DMS79 treated with DMSO at 0.1 percent for 48 hours (cell line): ENCODE data around the gene CLCN7.

Experiments
- DNase-seq: peaks from one replicate; lab custom pipeline; 2025; lab: John Stamatoyannopoulos, UW

CLCN7 gene

DNA sequence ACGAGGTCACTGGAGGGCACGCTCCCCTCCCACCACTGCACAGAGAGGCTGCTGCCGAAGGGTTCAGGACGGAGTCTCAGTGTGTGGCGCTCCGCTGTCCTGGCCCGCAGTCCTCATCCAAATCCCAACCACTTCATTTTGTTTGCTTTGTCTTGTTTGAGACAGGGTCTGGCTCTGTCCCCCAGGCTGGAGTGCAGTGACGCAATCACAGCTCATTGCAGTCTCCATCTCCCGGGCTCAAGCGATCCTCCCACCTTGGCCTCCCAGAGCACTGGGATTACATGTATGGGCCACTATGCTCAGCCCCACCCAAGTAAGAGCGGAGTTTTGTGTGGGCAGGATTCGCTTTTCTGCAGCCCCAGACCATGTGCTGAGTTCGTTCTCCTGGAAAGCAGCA is 73.1 kb downstream of the CLCN7 start:
- DNase-seq, result no peak

DNA sequence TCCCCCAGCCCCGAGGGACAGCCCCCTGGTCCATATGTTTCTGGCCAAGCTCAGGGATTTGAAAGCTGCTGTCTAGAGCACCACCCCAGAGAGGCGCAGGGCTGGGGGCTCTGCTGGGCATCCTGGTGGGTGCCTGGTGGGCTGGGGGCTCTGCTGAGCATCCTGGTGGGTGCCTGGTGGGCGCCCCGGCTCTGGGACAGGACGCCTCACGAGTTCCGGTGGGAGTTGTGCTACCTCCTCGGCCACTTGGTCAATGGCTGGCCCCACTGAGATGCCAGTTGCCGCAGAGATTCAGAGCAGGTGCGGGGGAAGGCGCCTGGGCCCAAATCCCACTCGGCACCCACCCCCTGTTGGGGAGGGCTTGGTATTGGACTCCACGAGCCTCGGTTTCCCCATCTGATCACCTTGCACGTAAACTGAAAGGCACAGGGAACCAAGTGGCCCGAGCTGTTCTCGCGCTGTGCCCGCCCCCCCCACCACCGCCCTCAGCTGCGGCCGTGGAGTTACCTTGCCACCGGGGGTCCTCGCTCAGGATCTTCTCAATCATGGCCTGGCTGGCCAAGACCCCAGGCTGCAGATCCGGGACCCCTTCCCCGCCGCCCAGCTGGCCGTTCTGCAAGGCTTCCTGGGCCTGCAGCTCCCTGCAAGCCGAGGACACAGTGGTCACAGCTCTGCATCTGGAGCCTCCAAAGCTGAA is 73.6 kb downstream of the CLCN7 start:
- DNase-seq, result no peak

DNA sequence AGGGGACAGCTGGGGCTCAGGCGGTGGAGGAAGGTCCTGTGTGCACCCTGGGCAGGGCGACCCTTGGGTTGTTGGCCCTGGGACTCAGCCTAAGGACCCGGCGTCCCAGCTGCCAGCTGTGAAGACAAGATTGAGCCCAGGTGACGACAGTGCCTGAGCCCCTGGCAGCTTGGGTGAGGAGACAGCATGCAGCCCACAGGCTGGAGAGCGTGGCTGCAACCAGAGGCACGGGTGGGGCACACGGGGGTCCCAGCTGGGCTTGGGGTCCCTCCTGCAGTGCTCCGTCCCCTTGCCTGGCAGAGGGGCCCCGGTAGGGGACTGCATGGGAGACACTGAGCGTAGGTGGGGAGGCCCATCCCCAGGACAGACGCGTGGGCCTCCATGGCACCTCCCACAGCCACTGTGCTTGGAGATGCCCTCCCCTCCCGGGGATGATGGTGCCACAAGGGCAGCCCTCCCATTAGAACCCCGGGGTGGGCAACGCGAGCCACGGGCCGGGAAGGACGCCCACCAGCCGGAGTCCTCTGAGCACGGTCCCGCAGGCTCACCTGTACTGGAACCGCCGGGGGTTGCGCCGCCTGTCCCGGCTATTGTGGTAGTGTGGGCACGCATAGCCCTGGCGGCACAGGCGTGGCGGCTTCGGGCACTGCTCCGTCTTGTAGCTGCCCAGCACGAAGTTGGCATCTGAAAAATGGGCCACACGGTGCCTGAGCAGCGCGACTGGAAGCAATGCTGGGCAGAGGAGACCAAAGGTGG is 75.8 kb downstream of the CLCN7 start:
- no peak for DNase-seq

DNA sequence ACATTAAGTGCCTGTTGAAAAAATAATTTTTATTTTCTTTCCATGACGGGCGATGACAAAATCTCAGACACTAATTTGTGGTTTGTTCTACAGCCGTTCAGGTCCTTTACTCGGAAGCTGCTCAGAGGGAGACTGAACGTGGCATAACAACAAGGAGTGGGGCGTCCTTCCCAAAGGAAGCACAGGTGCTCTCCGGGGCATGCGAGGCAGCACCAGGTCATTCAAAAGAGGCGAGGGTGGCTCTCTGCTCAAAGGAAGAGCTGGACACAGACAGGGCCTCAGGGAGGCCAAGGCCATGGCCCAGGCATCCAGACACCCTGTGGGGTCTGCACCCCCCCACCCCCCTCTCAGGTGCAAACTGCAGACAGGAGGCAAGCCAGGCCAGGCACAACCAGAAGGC is 76.5 kb downstream of the CLCN7 start:
- DNase-seq, result no peak

DNA sequence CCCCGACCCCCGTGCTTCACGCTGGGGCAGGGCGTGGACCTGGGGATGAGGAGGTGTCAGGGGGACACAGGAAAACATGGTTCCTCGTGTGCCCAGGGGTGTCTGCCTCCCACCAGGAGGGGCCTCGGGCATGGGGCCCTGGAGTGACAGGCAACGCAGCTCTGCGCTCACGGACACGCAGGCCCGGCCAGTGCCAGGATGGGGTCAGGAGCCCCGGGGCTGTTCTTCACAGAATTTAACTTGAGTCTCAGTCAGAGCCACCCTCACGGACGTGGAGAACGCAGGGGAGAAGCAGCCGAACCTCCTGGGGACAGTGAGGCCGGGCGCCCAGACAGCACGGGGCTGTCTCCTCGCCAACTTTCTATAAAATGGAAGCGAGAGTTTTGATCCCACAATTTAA is 77.0 kb downstream of the CLCN7 start:
- DNase-seq, result no peak

DNA sequence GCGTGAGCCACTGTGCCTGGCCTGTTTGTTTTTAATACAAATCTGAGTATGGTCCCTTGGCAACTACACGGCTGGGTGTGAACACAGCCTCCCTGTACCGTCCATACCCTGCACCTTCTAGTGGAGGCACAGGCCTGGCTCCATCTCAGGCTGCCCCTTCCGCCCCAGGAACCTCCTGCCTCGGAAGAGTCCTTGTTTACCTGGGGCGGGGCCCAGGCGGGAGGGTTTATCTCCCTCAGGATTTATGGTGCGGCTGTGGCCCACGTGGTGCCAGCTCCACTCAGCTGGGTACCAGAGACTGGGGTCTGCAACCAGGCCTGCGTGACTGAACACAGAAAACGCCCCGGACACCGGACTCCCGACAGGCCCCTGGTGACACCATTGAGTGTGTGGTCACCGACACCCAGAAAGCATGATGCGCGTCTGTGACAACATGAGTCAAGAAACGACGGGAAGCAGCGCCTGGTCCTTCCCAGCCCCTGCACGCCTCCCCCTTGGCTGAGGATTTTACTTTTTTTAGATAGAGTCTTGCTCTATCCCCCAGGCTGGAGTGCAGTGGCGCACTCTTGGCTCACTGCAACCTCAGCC is 79.3 kb downstream of the CLCN7 start:
- no peak for DNase-seq
